ENCODE measurements around the gene VPS4A. TPM values are rescaled to one million over a fixed set of nuclear protein-coding genes. Genes with fewer than 3 reads are reported as not detected.
A peak's percentile ranks its signal among the peaks of the same experiment; 100 is the strongest.

The VPS4A gene
- total and polyA plus RNA-seq, 4 donors: 13.3 to 15.7 (median 14.5) TPM

DNA sequence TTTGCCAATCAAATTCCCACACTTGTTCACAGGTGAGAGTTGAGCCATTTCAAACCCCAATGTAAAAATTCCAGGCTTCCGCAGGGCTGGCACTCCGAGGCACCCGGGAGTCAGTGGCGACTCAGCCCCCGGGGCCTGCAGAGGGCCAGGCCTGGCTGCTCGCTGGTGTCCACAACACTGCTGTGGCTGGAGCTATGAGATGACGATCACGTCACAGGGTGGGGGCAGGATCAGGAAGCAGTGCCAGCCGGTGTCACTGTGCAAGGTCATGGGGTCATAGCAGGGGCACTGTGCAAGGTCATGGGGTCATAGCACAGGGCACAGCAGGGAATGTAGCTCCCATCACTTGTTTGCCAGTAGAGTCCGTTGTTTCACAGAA, 7.8 kb downstream of the VPS4A start:
- H3K27me3 ChIP-seq (ENCODE audit: control insufficient read depth in 4 of 4, insufficient read depth in 4 of 4, low read length in 3 of 4): no peaks in the 10 kb centered on the region
- no peaks in the 10 kb centered on the region for H3K9me3 ChIP-seq (ENCODE audit: control insufficient read depth in 4 of 4, low read length in 3 of 4)
- no peak for DNase-seq (ENCODE audit: low spot score)
- H3K27ac ChIP-seq (ENCODE audit: low read depth in 1 of 2, low read length in 2 of 2): no peak overlapping the region
- TF ChIP-seq RAD21 (IDR thresholded peaks at IDR 0.05) (no peak), HNF4A (conservative IDR thresholded peaks at IDR 0.05) (peak in 1 of 2 donors; percentile 50), HNF4G (IDR thresholded peaks at IDR 0.05) (no peak), RXRA (IDR thresholded peaks at IDR 0.05) (peak; percentile 67 to 86), FOXA1 (IDR thresholded peaks at IDR 0.05) (no peak), YY1 (IDR thresholded peaks at IDR 0.05) (no peak), JUND (IDR thresholded peaks at IDR 0.05) (no peak), SP1 (IDR thresholded peaks at IDR 0.05) (peak; percentile 23), TAF1 (conservative IDR thresholded peaks at IDR 0.05) (no peak), GABPA (IDR thresholded peaks at IDR 0.05 in 1 of 2, conservative IDR thresholded peaks at IDR 0.05 in 1 of 2) (no peak), EGR1 (IDR thresholded peaks at IDR 0.05; ENCODE audit: low read depth in 2 of 2) (no peak), FOXA2 (IDR thresholded peaks at IDR 0.05) (no peak), NR2F2 (IDR thresholded peaks at IDR 0.05) (peak; percentile 68)
- TF ChIP-seq, protein P1, sequence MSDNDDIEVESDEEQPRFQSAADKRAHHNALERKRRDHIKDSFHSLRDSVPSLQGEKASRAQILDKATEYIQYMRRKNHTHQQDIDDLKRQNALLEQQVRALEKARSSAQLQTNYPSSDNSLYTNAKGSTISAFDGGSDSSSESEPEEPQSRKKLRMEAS (IDR thresholded peaks at IDR 0.05): no peak
- TF ChIP-seq, protein P2, sequence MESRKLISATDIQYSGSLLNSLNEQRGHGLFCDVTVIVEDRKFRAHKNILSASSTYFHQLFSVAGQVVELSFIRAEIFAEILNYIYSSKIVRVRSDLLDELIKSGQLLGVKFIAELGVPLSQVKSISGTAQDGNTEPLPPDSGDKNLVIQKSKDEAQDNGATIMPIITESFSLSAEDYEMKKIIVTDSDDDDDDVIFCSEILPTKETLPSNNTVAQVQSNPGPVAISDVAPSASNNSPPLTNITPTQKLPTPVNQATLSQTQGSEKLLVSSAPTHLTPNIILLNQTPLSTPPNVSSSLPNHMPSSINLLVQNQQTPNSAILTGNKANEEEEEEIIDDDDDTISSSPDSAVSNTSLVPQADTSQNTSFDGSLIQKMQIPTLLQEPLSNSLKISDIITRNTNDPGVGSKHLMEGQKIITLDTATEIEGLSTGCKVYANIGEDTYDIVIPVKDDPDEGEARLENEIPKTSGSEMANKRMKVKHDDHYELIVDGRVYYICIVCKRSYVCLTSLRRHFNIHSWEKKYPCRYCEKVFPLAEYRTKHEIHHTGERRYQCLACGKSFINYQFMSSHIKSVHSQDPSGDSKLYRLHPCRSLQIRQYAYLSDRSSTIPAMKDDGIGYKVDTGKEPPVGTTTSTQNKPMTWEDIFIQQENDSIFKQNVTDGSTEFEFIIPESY (IDR thresholded peaks at IDR 0.05): no peak
- TF ChIP-seq, protein P3, sequence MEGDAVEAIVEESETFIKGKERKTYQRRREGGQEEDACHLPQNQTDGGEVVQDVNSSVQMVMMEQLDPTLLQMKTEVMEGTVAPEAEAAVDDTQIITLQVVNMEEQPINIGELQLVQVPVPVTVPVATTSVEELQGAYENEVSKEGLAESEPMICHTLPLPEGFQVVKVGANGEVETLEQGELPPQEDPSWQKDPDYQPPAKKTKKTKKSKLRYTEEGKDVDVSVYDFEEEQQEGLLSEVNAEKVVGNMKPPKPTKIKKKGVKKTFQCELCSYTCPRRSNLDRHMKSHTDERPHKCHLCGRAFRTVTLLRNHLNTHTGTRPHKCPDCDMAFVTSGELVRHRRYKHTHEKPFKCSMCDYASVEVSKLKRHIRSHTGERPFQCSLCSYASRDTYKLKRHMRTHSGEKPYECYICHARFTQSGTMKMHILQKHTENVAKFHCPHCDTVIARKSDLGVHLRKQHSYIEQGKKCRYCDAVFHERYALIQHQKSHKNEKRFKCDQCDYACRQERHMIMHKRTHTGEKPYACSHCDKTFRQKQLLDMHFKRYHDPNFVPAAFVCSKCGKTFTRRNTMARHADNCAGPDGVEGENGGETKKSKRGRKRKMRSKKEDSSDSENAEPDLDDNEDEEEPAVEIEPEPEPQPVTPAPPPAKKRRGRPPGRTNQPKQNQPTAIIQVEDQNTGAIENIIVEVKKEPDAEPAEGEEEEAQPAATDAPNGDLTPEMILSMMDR (IDR thresholded peaks at IDR 0.05; ENCODE audit: low read depth, low read length, missing input control): no peak
- TF ChIP-seq, protein P4, sequence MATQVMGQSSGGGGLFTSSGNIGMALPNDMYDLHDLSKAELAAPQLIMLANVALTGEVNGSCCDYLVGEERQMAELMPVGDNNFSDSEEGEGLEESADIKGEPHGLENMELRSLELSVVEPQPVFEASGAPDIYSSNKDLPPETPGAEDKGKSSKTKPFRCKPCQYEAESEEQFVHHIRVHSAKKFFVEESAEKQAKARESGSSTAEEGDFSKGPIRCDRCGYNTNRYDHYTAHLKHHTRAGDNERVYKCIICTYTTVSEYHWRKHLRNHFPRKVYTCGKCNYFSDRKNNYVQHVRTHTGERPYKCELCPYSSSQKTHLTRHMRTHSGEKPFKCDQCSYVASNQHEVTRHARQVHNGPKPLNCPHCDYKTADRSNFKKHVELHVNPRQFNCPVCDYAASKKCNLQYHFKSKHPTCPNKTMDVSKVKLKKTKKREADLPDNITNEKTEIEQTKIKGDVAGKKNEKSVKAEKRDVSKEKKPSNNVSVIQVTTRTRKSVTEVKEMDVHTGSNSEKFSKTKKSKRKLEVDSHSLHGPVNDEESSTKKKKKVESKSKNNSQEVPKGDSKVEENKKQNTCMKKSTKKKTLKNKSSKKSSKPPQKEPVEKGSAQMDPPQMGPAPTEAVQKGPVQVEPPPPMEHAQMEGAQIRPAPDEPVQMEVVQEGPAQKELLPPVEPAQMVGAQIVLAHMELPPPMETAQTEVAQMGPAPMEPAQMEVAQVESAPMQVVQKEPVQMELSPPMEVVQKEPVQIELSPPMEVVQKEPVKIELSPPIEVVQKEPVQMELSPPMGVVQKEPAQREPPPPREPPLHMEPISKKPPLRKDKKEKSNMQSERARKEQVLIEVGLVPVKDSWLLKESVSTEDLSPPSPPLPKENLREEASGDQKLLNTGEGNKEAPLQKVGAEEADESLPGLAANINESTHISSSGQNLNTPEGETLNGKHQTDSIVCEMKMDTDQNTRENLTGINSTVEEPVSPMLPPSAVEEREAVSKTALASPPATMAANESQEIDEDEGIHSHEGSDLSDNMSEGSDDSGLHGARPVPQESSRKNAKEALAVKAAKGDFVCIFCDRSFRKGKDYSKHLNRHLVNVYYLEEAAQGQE (IDR thresholded peaks at IDR 0.05): no peak
- TF ChIP-seq, protein P5, sequence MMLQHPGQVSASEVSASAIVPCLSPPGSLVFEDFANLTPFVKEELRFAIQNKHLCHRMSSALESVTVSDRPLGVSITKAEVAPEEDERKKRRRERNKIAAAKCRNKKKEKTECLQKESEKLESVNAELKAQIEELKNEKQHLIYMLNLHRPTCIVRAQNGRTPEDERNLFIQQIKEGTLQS (IDR thresholded peaks at IDR 0.05): no peak
- H3K9ac ChIP-seq (ENCODE audit: low read depth in 1 of 2, low read length in 2 of 2): no peak overlapping the region
- H3K4me1 ChIP-seq (ENCODE audit: control insufficient read depth in 4 of 4, insufficient read depth in 4 of 4, low read length in 3 of 4): peaks cover 14 to 64% (median 52%) of the 10 kb centered on the region in 4 donors
- H3K4me3 ChIP-seq (ENCODE audit: low read depth in 1 of 3, low read length in 3 of 3): no peak overlapping the region
- WGBS: 72% methylated on average over 10 of the region's 10 CpGs
- H3K36me3 ChIP-seq (ENCODE audit: control insufficient read depth in 4 of 4, insufficient read depth in 3 of 4, low read depth in 1 of 4, low read length in 3 of 4): peaks cover 23 to 51% (median 37%) of the 10 kb centered on the region in 4 donors

Measured in liver (tissue), 9 donors.